ENCODE results near the gene SYAP1.

- TF ChIP-seq CTCF (IDR thresholded peaks at IDR 0.05) = no peak
- no peak for TF ChIP-seq POLR2A (IDR thresholded peaks at IDR 0.05)
Observed at GRCh38 chrX:16756724-16757123, 37.3 kb downstream of the SYAP1 start.

Measured in uterus (tissue), 2 donors.